GM12892 (cell line): ENCODE measurements around the gene MAML3.

Experiments used
- POLR2A ChIP-seq: IDR thresholded peaks from 2 replicates; pipeline ENCODE4 v1.6.1; 2011; ENCODE audit warnings: low read depth, low read length, control low read depth
- TAF1 ChIP-seq: IDR thresholded peaks from 2 replicates; pipeline ENCODE4 v1.6.1; 2011; ENCODE audit warnings: low read depth, mild to moderate bottlenecking, control low read depth, low read length, borderline replicate concordance

GRCh38 chr4:139933541-139933940, 220.4 kb downstream of the MAML3 start:
- TF ChIP-seq POLR2A (no peak), TAF1 (no peak)
